Naive thymus-derived CD4-positive, alpha-beta T cell (primary cell): ENCODE measurements around the gene FAM228B. TPM values are rescaled to one million over a fixed set of nuclear protein-coding genes. Genes with fewer than 3 reads are reported as not detected.

Experiments used
- ATAC-seq: fragments of 150-1000 bp; cut with Tn5 transposase; 2 replicates; pipeline ENCODE4 v1.10.0; 2021; ENCODE audit warnings: mild to moderate bottlenecking, moderate library complexity
- CTCF ChIA-PET: fragments of 350-600 bp; sonication (Branson Sonifier 250); formaldehyde crosslinking; loops from one replicate; lab custom pipeline; 2021; ENCODE audit warnings: antibody characterized with exemption; lab: Charles Lee
- POLR2A ChIA-PET: fragments of 350-600 bp; sonication (Branson Sonifier 250); formaldehyde crosslinking; loops from one replicate; lab custom pipeline; 2021; ENCODE audit warnings: antibody characterized with exemption, inconsistent platforms; lab: Charles Lee
- DNase-seq, 9 donors: peaks; one replicate each; pipeline versions ENCODE4 v3.0.0 to v3.0.0-alpha.2; 2020 to 2022; ENCODE audit warnings: mixed read lengths in 1 of 9
- H3K27ac ChIP-seq: one replicate; pipeline ENCODE4 v1.7.0; 2013; ENCODE audit warnings: mild to moderate bottlenecking, low read depth, low read length, moderate library complexity
- H3K27me3 ChIP-seq, 2 donors: one replicate each; pipeline ENCODE4 v1.7.0; 2013; ENCODE audit warnings: low read length in 2 of 2, mild to moderate bottlenecking in 2 of 2, moderate library complexity in 2 of 2; ENCODE audit not compliant: control insufficient read depth in 2 of 2, insufficient read depth in 2 of 2
- H3K36me3 ChIP-seq, 3 experiments: 1 replicate in 2 of 3; 2 replicates in 1 of 3; pipeline ENCODE4 v1.7.0; 2013; ENCODE audit warnings: low read length in 3 of 3, mild to moderate bottlenecking in 3 of 3, moderate library complexity in 1 of 3; ENCODE audit not compliant: insufficient read depth in 3 of 3, control insufficient read depth in 2 of 3
- H3K4me1 ChIP-seq, 2 donors: one replicate each; pipeline ENCODE4 v1.7.0; 2013; ENCODE audit warnings: low read length in 2 of 2, mild to moderate bottlenecking in 2 of 2, moderate library complexity in 1 of 2; ENCODE audit not compliant: control insufficient read depth in 2 of 2, insufficient read depth in 2 of 2
- H3K4me3 ChIP-seq: 2 replicates; pipeline ENCODE4 v1.7.0; 2013; ENCODE audit warnings: mild to moderate bottlenecking, low read length
- H3K9me3 ChIP-seq, 3 experiments: 1 replicate in 2 of 3; 2 replicates in 1 of 3; pipeline ENCODE4 v1.7.0; 2013; ENCODE audit warnings: low read length in 3 of 3; ENCODE audit not compliant: control insufficient read depth in 2 of 3
- H3K27ac Mint-ChIP-seq, 9 donors: one replicate each; pipeline ENCODE4 v1.8.0; 2020 to 2022; ENCODE audit warnings: mixed read lengths in 9 of 9, mild to moderate bottlenecking in 8 of 9, moderate library complexity in 5 of 9, inconsistent platforms in 2 of 9
- H3K27me3 Mint-ChIP-seq, 5 donors: one replicate each; pipeline ENCODE4 v1.8.0; 2021 to 2022; ENCODE audit warnings: mixed read lengths in 5 of 5, mild to moderate bottlenecking in 1 of 5
- H3K36me3 Mint-ChIP-seq, 5 donors: one replicate each; pipeline ENCODE4 v1.8.0; 2020 to 2022; ENCODE audit warnings: mixed read lengths in 5 of 5, mild to moderate bottlenecking in 3 of 5, inconsistent platforms in 1 of 5
- H3K4me1 Mint-ChIP-seq, 7 donors: one replicate each; pipeline ENCODE4 v1.8.0; 2020 to 2022; ENCODE audit warnings: mixed read lengths in 7 of 7, mild to moderate bottlenecking in 3 of 7, inconsistent platforms in 1 of 7
- H3K4me3 Mint-ChIP-seq, 10 donors: one replicate each; pipeline ENCODE4 v1.8.0; 2020 to 2022; ENCODE audit warnings: mild to moderate bottlenecking in 10 of 10, mixed read lengths in 10 of 10, moderate library complexity in 6 of 10, inconsistent platforms in 2 of 10
- H3K9me3 Mint-ChIP-seq, 11 donors: one replicate each; pipeline ENCODE4 v1.8.0; 2020 to 2022; ENCODE audit warnings: mixed read lengths in 11 of 11, mild to moderate bottlenecking in 4 of 11, inconsistent platforms in 1 of 11, moderate library complexity in 1 of 11
- intact Hi-C, 2 donors: fragments of 100-400 bp; cut with micrococcal nuclease; formaldehyde crosslinking; loops; one replicate each; pipeline ENCODE4 v1.15.1; 2023
- polyA plus RNA-seq, 2 donors: library from polyadenylated mRNA; unstranded; fragments of 300-500 nt; fragmentation: Illumina TruSeq; gene quantifications; one replicate each; pipeline ENCODE4 v1.2.3, GENCODE V29; 2021
- total RNA-seq, 6 experiments: library from RNA in 5 of 6; stranded (reverse) in 5 of 6; gene quantifications; 1 replicate in 5 of 6; 2 replicates in 1 of 6; pipeline ENCODE4 v1.2.3 and lab custom pipeline; 2021 to 2026

The FAM228B gene
- total and polyA plus RNA-seq, 7 experiments from 2014 or later: 5.2 to 27.5 (median 19.1) TPM

- H3K4me3 ChIP-seq: no peak overlapping the region
- H3K9me3 Mint-ChIP-seq: no peaks in the 10 kb centered on the region
- no peaks in the 10 kb centered on the region for H3K9me3 ChIP-seq
- H3K4me3 Mint-ChIP-seq: no peak overlapping the region
- no peak for ATAC-seq
- intact Hi-C loops: no loop called here
- peaks cover 0 to 5% (median 0%) of the 10 kb centered on the region in 7 donors for H3K4me1 Mint-ChIP-seq
- DNase-seq: no peak
- no peaks in the 10 kb centered on the region for H3K27me3 ChIP-seq
- no peak overlapping the region for H3K27ac ChIP-seq
- CTCF ChIA-PET: no interaction called here
- peaks cover 22 to 78% (median 48%) of the 10 kb centered on the region in 5 donors for H3K36me3 Mint-ChIP-seq
- peak overlapping the region in 1 of 9 donors; percentile 72 for H3K27ac Mint-ChIP-seq
- H3K4me1 ChIP-seq: peaks cover 0 to 4% of the 10 kb centered on the region in 2 donors
- H3K27me3 Mint-ChIP-seq: no peaks in the 10 kb centered on the region
- H3K36me3 ChIP-seq: peaks cover 18 to 85% (median 20%) of the 10 kb centered on the region in 3 experiments
- POLR2A ChIA-PET: no interaction called here
Measured at GRCh38 chr2:24210723-24211122, 87.5 kb downstream of the FAM228B start.

DNA sequence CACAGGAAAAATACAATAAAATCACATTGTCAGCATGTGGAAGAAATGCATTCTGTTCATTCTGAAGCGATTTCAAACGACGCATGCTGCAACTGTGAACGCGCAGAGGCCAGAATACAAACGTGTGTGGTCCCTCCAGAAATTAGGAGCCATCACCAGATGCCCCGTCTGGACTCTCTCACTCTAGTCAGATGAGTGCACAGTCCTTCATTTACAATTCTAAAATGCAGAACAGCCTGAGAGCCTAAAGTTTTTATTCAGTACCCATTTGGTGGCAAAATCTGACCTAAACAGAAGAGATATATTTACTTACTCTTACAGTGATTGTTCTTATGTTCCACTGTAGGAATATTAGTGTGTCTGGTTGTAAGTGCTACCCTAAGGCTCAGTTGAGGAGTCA, 88.1 kb downstream of the FAM228B start:
- Mint-ChIP-seq H3K9me3 (no peaks in the 10 kb centered on the region), H3K27ac (peak overlapping the region in 1 of 9 donors; percentile 57), H3K4me1 (peaks cover 0 to 5% (median 3%) of the 10 kb centered on the region in 7 donors), H3K4me3 (no peak overlapping the region), H3K36me3 (peaks cover 22 to 80% (median 49%) of the 10 kb centered on the region in 5 donors), H3K27me3 (no peaks in the 10 kb centered on the region)
- no peak overlapping the region for H3K27ac ChIP-seq
- intact Hi-C loops: no loop called here
- H3K4me1 ChIP-seq: peaks cover 0 to 4% of the 10 kb centered on the region in 2 donors
- H3K27me3 ChIP-seq: no peaks in the 10 kb centered on the region
- ChIA-PET CTCF (no interaction called here), POLR2A (no interaction called here)
- no peak overlapping the region for H3K4me3 ChIP-seq
- no peaks in the 10 kb centered on the region for H3K9me3 ChIP-seq
- ATAC-seq: no peak
- no peak for DNase-seq
- peaks cover 20 to 85% (median 27%) of the 10 kb centered on the region in 3 experiments for H3K36me3 ChIP-seq

- H3K4me1 Mint-ChIP-seq: peaks cover 0 to 5% (median 3%) of the 10 kb centered on the region in 7 donors
- CTCF ChIA-PET: no interaction called here
- peaks cover 12 to 61% (median 29%) of the 10 kb centered on the region in 5 donors for H3K36me3 Mint-ChIP-seq
- H3K27ac Mint-ChIP-seq: peak overlapping the region in 2 of 9 donors; percentile 48 to 54
- no peak overlapping the region for H3K4me3 Mint-ChIP-seq
- DNase-seq (no peak), ATAC-seq (no peak)
- no peaks in the 10 kb centered on the region for H3K27me3 Mint-ChIP-seq
- H3K9me3 Mint-ChIP-seq: no peaks in the 10 kb centered on the region
- Histone ChIP-seq H3K9me3 (no peaks in the 10 kb centered on the region), H3K27me3 (no peaks in the 10 kb centered on the region), H3K4me1 (peaks cover 0 to 4% of the 10 kb centered on the region in 2 donors), H3K27ac (no peak overlapping the region), H3K4me3 (no peak overlapping the region), H3K36me3 (peaks cover 20 to 77% (median 22%) of the 10 kb centered on the region in 3 experiments)
- POLR2A ChIA-PET: no interaction called here
- intact Hi-C loops: no loop called here
Measured at GRCh38 chr2:24214880-24215279, 91.6 kb downstream of the FAM228B start.

Other genes starting within 250 kb of the FAM228B start
- gene ATAD2B, start 196.3 kb upstream of the FAM228B start, total RNA-seq: 10 to 100 TPM; 31.8 to 55.8 (median 43.3) TPM
- 10 to 100 TPM; 10.2 to 13.0 TPM for gene ATAD2B, start 196.3 kb upstream of the FAM228B start, polyA plus RNA-seq
- gene UBXN2A, start 183.0 kb upstream of the FAM228B start, total RNA-seq: 10 to 100 TPM; 11.5 to 13.5 (median 12.4) TPM
- gene UBXN2A, start 183.0 kb upstream of the FAM228B start, polyA plus RNA-seq: 1 to 10 TPM; 9.2 to 9.7 TPM
- gene MFSD2B, start 113.4 kb upstream of the FAM228B start, total RNA-seq: under 1 TPM in 2 of 5 experiments, not detected in 3; 0.22 to 0.76 TPM
- gene MFSD2B, start 113.4 kb upstream of the FAM228B start, polyA plus RNA-seq: not detected
- 10 to 100 TPM in 3 of 5 experiments, 1 to 10 TPM in 2; 3.9 to 22.1 (median 17.8) TPM for gene WDCP, start 76.1 kb upstream of the FAM228B start, total RNA-seq
- gene WDCP, start 76.1 kb upstream of the FAM228B start, polyA plus RNA-seq: 1 to 10 TPM; 4.4 to 9.4 TPM
- gene FKBP1B, start 73.7 kb upstream of the FAM228B start, total RNA-seq: 1 to 10 TPM in 1 of 5 experiments, not detected in 4; 2.7 TPM
- not detected for gene FKBP1B, start 73.7 kb upstream of the FAM228B start, polyA plus RNA-seq
- gene SF3B6, start 47.1 kb upstream of the FAM228B start, total RNA-seq: 100 to 1,000 TPM in 1 of 5 experiments, 10 to 100 TPM in 4; 42.4 to 100 (median 49.7) TPM
- gene SF3B6, start 47.1 kb upstream of the FAM228B start, polyA plus RNA-seq: 100 to 1,000 TPM; 114 to 231 TPM
- gene TP53I3, start 38.6 kb upstream of the FAM228B start, total RNA-seq: 1 to 10 TPM in 3 of 5 experiments, under 1 TPM in 2; 0.49 to 5.0 (median 1.7) TPM
- gene TP53I3, start 38.6 kb upstream of the FAM228B start, polyA plus RNA-seq: under 1 TPM in 1 of 2 donors, not detected in 1; 0.24 TPM
- not detected for gene PFN4, start 135 bp upstream of the FAM228B start, total RNA-seq
- not detected for gene PFN4, start 135 bp upstream of the FAM228B start, polyA plus RNA-seq
- 1 to 10 TPM in 1 of 5 experiments, under 1 TPM in 2, not detected in 2; 0.54 to 1.4 (median 0.63) TPM for gene FAM228A, start 51.6 kb downstream of the FAM228B start, total RNA-seq
- gene FAM228A, start 51.6 kb downstream of the FAM228B start, polyA plus RNA-seq: not detected
- gene ITSN2, start 237.1 kb downstream of the FAM228B start, total RNA-seq: 100 to 1,000 TPM in 3 of 5 experiments, 10 to 100 TPM in 2; 79.2 to 133 (median 106) TPM
- gene ITSN2, start 237.1 kb downstream of the FAM228B start, polyA plus RNA-seq: 10 to 100 TPM; 53.0 to 70.8 TPM